DMS79 treated with DMSO at 0.1 percent for 48 hours (cell line): Measurements from ENCODE around the gene SEC16A.

ENCODE experiments used
- DNase-seq: peaks from one replicate; lab custom pipeline; 2025; lab: John Stamatoyannopoulos, UW

SEC16A gene

DNA sequence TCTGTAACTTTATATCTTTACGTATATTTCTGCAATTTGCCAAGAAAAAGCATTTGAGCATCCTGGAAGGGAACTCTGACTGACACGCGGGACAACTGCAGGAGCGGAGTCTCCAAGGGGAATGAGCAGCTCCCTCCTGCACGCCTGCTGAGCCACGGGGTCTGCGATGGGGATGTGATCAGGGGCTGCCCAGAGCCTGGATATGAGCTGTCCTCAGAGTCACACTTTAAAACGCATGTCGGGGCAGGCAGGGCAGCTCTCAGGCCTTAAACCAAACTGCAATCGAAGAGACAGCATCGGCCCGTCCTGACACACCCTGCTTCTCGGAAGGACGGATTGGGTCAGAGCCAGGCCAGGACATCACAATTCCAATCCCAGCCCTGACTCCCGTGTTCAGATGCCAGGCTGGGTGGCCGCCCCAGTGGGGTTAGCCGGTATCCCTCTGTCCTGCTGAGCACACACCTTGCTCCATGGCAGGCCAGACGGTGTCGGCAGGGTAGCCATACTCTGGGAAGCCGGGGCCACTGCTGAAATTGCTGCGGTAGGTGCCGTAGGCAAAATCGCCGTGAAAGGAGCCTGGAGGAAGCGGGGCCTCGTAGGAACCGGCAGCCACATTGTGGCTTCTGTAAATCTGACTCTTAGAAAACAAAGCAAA is 17.2 kb downstream of the SEC16A start:
- no peak for DNase-seq

GRCh38 chr9:136464241-136464640 is 18.6 kb downstream of the SEC16A start:
- DNase-seq, result no peak

GRCh38 chr9:136463578-136463977 is 19.3 kb downstream of the SEC16A start:
- no peak for DNase-seq

DNA sequence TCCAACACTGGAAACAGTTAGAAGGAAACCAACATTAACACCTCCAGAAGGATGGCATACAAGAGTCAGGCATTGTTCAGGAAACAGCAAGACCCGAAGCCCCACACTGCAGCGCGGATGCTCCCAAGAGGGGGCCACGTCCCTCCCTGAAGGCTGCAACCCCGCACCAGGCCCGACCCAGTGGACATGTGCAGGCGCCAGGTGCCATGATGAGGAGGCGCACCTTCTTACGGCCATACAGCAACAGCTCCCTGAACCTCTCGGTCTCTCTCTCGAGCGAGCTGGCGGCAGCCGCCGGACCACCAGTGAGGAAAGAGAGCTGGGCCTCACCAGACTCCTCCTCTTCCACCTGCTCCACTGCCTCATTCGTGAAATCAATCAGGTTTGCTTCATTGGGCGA is 20.2 kb downstream of the SEC16A start:
- no peak for DNase-seq

GRCh38 chr9:136460772-136461325 is 22.0 kb downstream of the SEC16A start:
- DNase-seq, result no peak

- DNase-seq, result no peak
Measured at GRCh38 chr9:136459425-136459824, 23.4 kb downstream of the SEC16A start.

DNA sequence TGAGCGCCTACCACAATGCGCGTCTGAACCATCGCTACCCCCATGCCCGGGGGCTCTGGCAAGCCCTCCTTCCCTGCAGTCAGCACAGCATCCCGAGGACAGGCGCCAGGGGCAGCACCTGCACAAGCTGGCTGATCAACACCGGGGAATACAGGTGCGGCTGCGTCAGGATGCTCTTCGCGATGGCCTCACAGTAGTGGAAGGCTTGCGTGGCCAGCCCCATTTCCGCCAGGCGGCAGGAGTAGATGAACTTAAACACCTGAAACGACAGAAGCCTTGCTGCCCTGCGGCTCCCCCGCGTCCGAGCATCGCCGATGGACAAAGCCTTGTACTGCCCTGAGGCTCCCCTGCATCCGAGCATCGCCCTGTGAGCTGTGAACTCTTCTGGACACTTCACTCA is 25.5 kb downstream of the SEC16A start:
- no peak for DNase-seq

- no peak for DNase-seq
Measured at GRCh38 chr9:136456258-136456657, 26.6 kb downstream of the SEC16A start.

- DNase-seq, result no peak
Measured at GRCh38 chr9:136455043-136456002, 27.5 kb downstream of the SEC16A start.

DNA sequence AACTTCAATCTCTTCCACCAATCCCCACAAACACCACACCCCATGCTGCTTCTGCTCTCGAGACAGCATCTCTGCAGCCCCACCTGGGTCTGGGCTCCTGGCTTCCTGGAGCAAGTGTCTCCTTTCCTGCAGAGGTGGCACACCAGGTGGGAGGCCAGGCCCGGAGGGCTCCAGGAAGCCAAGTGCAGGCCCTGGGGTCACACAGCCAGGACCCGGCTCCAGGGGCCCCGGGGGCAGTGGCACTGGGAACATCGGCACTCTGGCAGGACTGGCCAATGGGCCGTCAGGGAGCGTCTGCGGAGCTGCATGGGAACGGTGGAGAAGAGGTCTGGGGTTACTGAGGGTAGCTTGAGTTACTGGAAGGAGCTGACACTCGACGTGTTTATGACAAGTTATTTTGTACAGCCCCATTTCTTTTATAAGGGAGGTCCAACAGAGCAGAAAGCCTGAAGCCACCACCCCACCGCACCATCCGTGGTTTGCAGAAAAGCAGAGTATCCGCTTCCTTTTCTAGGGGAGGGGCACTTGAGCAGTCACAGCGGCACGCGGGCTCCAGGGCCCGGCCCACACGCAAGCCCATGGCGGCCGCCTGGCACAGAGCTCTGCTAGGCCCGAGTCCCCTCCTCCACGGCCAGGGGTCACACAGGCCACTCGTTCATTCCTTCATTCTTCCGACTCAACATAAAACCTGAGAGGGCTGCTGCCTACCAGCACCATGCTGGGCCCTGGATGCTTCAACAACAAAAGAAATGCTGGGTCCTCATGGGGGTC is 28.6 kb downstream of the SEC16A start:
- DNase-seq, result no peak

- no peak for DNase-seq
Measured at GRCh38 chr9:136453326-136453725, 29.5 kb downstream of the SEC16A start.

DNA sequence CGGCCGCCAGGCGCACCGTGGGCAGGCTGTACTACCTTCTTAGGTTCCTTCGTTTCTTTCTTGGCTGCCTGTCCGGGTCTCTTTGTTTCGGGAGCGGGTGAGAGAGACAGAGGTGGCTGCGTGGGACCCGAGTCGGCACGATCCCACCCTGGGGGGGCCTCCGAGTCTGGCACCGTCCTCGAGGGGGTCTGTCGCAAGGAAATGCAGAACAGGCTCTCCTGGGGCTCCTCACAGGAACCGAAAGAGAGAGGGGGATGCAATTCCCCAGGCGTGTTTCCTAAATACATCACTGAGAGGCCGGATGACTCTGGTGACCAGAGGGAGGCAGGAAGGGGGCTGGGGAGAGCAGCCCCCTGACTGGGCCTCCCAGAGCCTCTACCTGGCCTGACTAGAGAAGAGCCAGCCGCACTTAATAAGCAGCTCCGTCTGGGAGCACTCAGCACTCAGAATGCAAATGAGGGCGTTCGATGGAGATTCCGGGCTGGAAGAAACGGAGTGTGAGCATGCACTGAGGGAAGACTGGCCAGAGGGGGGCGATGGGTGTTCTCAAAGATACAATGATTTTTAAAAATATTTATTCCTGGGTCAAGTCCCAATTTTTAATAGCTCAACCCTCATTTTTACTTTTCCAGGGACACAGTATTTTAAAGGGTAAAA is 31.5 kb downstream of the SEC16A start:
- no peak for DNase-seq

GRCh38 chr9:136448655-136449054 is 34.2 kb downstream of the SEC16A start:
- no peak for DNase-seq

DNA sequence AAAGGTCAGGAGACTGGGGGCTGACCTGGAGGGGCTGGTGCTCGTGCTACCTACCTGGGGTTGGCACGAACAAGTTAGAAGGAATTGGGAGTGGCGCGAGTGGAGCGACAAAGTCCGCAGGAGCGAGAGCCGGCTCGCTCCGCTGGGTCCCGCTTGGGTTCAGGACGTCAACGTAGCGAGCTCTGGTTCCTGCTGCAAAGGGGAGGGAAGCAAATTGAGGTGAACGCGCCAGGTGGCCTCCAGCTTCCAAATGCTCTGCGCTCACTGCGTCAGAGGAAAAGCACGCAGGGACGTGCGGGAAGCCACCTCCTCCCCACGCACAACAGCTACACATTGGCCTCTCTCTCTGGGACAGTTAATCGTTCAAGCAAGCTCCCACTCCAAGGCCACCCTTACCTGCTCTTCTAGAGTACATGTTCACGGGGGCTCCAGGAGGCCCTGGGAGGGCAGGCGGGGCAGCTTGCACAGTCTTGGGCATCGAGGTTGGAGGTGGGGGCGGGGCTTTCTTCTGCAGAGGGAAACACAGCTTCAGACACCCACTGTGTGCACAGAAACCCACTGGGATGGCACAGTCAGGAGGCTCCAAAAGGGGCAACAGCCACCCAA is 35.6 kb downstream of the SEC16A start:
- DNase-seq, result no peak

- no peak for DNase-seq
Measured at GRCh38 chr9:136445799-136446198, 37.0 kb downstream of the SEC16A start.

- DNase-seq, result no peak
Measured at GRCh38 chr9:136444102-136444501, 38.7 kb downstream of the SEC16A start.

- DNase-seq, result no peak
Measured at GRCh38 chr9:136443687-136444086, 39.2 kb downstream of the SEC16A start.

GRCh38 chr9:136443087-136443486 is 39.8 kb downstream of the SEC16A start:
- no peak for DNase-seq

DNA sequence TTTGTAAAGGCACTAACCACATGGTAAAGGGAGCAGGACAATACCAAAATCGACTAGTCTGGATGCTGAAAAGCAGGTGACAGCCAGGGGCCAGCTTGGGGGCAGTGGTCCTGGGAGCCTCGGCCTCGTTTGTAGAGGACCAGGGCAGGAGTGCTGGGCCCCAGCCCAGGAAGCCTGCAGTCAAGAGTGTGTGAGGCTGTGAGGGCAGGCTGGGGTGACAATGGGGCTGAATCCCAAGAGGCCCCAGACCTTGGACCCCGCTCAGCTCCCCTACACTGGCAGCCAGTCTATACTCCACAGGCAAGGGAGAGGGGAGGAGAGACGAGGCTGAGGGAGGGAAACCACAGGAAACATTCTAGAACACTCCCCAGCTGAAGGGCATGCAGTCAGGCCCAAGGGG is 40.6 kb downstream of the SEC16A start:
- DNase-seq, result no peak

- DNase-seq, result no peak
Measured at GRCh38 chr9:136441681-136442245, 41.1 kb downstream of the SEC16A start.

DNA sequence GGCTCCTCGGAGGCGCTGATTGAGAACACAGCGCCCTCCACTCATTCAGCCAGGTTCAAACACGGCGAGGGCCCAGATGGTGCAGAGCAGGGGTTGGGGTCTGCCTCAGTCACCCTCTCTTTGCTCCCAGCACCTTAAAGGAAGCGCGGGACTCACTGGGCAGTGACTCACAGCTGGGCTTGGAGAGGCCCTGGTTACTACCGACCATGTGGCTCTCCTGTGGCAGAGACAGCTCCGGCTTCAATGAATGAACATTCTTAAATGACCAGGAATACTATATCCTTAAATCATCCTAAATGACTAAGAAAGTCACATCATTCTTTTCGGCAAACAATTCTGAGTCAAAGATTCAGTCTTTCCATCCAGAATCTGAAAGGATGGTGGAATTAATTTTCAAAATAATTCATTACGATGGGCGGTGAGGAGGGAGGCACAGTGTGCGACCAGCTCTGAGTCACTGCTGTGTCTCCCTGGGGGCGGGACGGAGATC is 41.6 kb downstream of the SEC16A start:
- DNase-seq, result no peak
